ENCODE measurements around the gene MKNK2. TPM values are rescaled to one million over a fixed set of nuclear protein-coding genes. Genes with fewer than 3 reads are reported as not detected.
A peak's percentile ranks its signal among the peaks of the same experiment; 100 is the strongest.

Gene MKNK2
- total RNA-seq, 1 experiment from 2014 or later: 96.8 TPM

DNA sequence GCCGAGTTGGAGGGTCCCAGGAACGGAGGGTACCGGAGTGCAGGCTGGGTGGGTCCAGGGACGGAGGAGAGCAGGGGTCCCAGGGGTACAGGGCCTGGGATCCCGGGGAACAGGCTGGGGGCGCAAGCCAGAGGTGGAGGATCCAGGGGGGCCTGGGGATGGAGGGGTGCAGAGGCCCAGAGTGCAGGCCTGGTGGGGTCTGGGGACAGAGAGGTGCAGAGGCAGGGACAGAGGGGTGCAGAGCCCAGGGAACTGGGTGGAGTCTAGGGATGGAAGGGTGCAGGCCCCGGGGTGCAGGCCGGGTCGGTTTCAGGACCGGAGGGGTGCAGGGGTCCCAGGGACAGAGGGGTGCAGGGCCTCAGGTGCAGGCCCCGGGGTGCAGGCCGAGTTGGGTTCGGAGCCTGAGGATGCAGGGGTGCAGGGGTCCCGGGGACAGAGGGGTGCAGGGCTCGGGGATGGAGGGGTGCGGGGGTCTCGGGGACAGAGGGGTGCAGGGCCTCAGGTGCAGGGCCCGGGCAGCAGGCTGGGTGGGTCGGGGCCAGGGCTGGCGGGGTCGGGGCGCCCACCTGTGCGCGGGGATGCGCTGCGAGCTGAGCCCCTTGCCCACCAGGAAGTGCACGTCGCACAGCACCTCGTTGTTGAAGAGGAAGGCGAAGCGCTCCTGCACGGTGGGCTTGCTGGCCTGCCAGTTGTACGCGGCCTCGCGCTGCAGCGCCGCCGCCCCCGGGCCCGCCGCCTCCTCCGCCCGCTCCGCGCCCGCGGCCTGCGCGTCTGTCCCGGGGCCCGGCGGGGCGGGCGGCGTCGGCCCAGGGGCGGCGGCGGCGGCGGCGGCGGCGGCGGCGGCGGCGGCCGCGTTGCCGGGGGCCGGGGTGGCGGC, 36.1 kb downstream of the MKNK2 start:
- intact Hi-C loops (cut with micrococcal nuclease): no loop called here
- peaks cover 35% of the 10 kb centered on the region for H3K79me2 ChIP-seq (ENCODE audit: low read length)
- POLR2A ChIA-PET (ENCODE audit: unreplicated experiment): no interaction called here
- no TSS peak for BruUV-seq (replicated peaks)
- H3F3A ChIP-seq (ENCODE audit: low read length, unreplicated experiment): no peaks in the 10 kb centered on the region
- peak overlapping the region; percentile 83 for H3K4me2 ChIP-seq (ENCODE audit: low read length)
- TF ChIP-seq, protein P1, sequence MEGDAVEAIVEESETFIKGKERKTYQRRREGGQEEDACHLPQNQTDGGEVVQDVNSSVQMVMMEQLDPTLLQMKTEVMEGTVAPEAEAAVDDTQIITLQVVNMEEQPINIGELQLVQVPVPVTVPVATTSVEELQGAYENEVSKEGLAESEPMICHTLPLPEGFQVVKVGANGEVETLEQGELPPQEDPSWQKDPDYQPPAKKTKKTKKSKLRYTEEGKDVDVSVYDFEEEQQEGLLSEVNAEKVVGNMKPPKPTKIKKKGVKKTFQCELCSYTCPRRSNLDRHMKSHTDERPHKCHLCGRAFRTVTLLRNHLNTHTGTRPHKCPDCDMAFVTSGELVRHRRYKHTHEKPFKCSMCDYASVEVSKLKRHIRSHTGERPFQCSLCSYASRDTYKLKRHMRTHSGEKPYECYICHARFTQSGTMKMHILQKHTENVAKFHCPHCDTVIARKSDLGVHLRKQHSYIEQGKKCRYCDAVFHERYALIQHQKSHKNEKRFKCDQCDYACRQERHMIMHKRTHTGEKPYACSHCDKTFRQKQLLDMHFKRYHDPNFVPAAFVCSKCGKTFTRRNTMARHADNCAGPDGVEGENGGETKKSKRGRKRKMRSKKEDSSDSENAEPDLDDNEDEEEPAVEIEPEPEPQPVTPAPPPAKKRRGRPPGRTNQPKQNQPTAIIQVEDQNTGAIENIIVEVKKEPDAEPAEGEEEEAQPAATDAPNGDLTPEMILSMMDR (conservative IDR thresholded peaks at IDR 0.05; ENCODE audit: low read depth, low read length): no peak
- TF ChIP-seq EZH2 (IDR thresholded peaks at IDR 0.05; ENCODE audit: low read length, unreplicated experiment) (no peak), EZH2phosphoT487 (IDR thresholded peaks at IDR 0.05; ENCODE audit: borderline replicate concordance, low read length) (no peak)
- H3K4me3 ChIP-seq (ENCODE audit: low read length): peak overlapping the region; percentile 74
- H4K20me1 ChIP-seq (ENCODE audit: low read length): no peaks in the 10 kb centered on the region
- no peak overlapping the region for H2AFZ ChIP-seq (ENCODE audit: low read length)
- DNase-seq (no peak), ATAC-seq (peak; percentile 42)
- peak overlapping the region; percentile 75 for H3K9ac ChIP-seq (ENCODE audit: low read length)
- H3K27me3 ChIP-seq (ENCODE audit: low read length): no peaks in the 10 kb centered on the region
- no peaks in the 10 kb centered on the region for H3K36me3 ChIP-seq (ENCODE audit: low read depth, low read length)
- CTCF ChIA-PET: no interaction called here
- peaks cover 3% of the 10 kb centered on the region; the same call in 1 of the 2 replicates for H3K4me1 ChIP-seq (ENCODE audit: insufficient read depth, low read length)
- no peak overlapping the region for H3K27ac ChIP-seq (ENCODE audit: low read length)
- H3K9me3 ChIP-seq (ENCODE audit: low read length): no peaks in the 10 kb centered on the region
- no peaks in the 10 kb centered on the region for H3K9me2 ChIP-seq (replicated peaks; ENCODE audit: low read length)

DNA sequence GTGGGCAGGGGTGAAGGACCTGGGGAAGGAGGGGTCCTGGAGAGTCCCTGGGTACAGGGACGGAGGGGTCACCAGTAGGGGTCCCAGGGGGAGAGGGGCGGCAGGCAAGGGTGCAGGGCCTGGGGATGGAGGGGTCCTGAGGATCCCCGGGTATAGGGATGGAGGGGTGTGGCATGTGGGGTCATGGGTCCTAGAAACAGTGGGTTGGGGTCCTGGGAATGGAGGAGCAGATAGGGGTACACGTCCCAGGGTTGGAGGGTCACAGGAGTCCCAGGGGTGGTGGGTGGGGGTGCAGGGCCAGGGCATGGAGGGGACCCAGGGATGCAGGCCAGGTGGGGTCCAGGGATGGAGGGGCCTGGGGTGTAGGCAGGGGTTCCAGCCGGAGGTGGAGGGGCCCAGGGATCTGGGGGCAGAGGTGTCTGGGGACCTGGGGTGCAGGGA, 36.9 kb downstream of the MKNK2 start:
- CTCF ChIA-PET: no interaction called here

More for the DNA sequence above, 36.9 kb downstream of the MKNK2 start:
- H3F3A ChIP-seq (ENCODE audit: low read length, unreplicated experiment): no peaks in the 10 kb centered on the region
- H3K9ac ChIP-seq (ENCODE audit: low read length): no peak overlapping the region
- intact Hi-C loops (cut with micrococcal nuclease): no loop called here
- peak overlapping the region; percentile 83 for H3K4me2 ChIP-seq (ENCODE audit: low read length)
- peaks cover 35% of the 10 kb centered on the region for H3K79me2 ChIP-seq (ENCODE audit: low read length)
- DNase-seq (no peak), ATAC-seq (no peak)
- no peak overlapping the region for H3K27ac ChIP-seq (ENCODE audit: low read length)
- peaks cover 3% of the 10 kb centered on the region; the same call in 1 of the 2 replicates for H3K4me1 ChIP-seq (ENCODE audit: insufficient read depth, low read length)
- no peaks in the 10 kb centered on the region for H3K9me2 ChIP-seq (replicated peaks; ENCODE audit: low read length)
- no peaks in the 10 kb centered on the region for H3K27me3 ChIP-seq (ENCODE audit: low read length)
- H3K4me3 ChIP-seq (ENCODE audit: low read length): peak overlapping the region; percentile 74; the same call in 1 of the 2 replicates
- no peaks in the 10 kb centered on the region for H3K36me3 ChIP-seq (ENCODE audit: low read depth, low read length)
- BruUV-seq (replicated peaks): no TSS peak
- H4K20me1 ChIP-seq (ENCODE audit: low read length): no peaks in the 10 kb centered on the region
- H3K9me3 ChIP-seq (ENCODE audit: low read length): no peaks in the 10 kb centered on the region
- TF ChIP-seq EZH2phosphoT487 (IDR thresholded peaks at IDR 0.05; ENCODE audit: borderline replicate concordance, low read length) (no peak), EZH2 (IDR thresholded peaks at IDR 0.05; ENCODE audit: low read length, unreplicated experiment) (no peak)
- TF ChIP-seq, protein P1 (conservative IDR thresholded peaks at IDR 0.05; ENCODE audit: low read depth, low read length): no peak
- H2AFZ ChIP-seq (ENCODE audit: low read length): no peak overlapping the region
- POLR2A ChIA-PET (ENCODE audit: unreplicated experiment): no interaction called here
